ENCODE data around the gene CNNM4.

Gene CNNM4

GRCh38 chr2:96751800-96752199 is 8.9 kb upstream of the CNNM4 start:
- no peak for ATAC-seq
- TF ChIP-seq ESRRG (CRISPR knock-in tag; IDR thresholded peaks at IDR 0.05): no peak
- no peak for TF ChIP-seq ZC3H10 (CRISPR knock-in tag; IDR thresholded peaks at IDR 0.05)
- TF ChIP-seq ZFP30 (CRISPR knock-in tag; IDR thresholded peaks at IDR 0.05): no peak
- TF ChIP-seq GLIS3 (CRISPR knock-in tag; IDR thresholded peaks at IDR 0.05): no peak
- no peak for TF ChIP-seq POU6F1 (CRISPR knock-in tag; IDR thresholded peaks at IDR 0.05; ENCODE audit: borderline replicate concordance, low read depth)
- TF ChIP-seq, protein P1, sequence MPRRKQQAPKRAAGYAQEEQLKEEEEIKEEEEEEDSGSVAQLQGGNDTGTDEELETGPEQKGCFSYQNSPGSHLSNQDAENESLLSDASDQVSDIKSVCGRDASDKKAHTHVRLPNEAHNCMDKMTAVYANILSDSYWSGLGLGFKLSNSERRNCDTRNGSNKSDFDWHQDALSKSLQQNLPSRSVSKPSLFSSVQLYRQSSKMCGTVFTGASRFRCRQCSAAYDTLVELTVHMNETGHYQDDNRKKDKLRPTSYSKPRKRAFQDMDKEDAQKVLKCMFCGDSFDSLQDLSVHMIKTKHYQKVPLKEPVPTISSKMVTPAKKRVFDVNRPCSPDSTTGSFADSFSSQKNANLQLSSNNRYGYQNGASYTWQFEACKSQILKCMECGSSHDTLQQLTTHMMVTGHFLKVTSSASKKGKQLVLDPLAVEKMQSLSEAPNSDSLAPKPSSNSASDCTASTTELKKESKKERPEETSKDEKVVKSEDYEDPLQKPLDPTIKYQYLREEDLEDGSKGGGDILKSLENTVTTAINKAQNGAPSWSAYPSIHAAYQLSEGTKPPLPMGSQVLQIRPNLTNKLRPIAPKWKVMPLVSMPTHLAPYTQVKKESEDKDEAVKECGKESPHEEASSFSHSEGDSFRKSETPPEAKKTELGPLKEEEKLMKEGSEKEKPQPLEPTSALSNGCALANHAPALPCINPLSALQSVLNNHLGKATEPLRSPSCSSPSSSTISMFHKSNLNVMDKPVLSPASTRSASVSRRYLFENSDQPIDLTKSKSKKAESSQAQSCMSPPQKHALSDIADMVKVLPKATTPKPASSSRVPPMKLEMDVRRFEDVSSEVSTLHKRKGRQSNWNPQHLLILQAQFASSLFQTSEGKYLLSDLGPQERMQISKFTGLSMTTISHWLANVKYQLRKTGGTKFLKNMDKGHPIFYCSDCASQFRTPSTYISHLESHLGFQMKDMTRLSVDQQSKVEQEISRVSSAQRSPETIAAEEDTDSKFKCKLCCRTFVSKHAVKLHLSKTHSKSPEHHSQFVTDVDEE (CRISPR knock-in tag; IDR thresholded peaks at IDR 0.05): no peak
- no peak for TF ChIP-seq CSDC2 (CRISPR knock-in tag; IDR thresholded peaks at IDR 0.05)
- no peak for TF ChIP-seq ZNF565 (CRISPR knock-in tag; conservative IDR thresholded peaks at IDR 0.05; ENCODE audit: low read depth)
- TF ChIP-seq ZNF70 (CRISPR knock-in tag; IDR thresholded peaks at IDR 0.05): no peak
- TF ChIP-seq OSR1 (CRISPR knock-in tag; IDR thresholded peaks at IDR 0.05): no peak
- TF ChIP-seq TCF4 (CRISPR knock-in tag; IDR thresholded peaks at IDR 0.05; ENCODE audit: borderline replicate concordance): no peak
- TF ChIP-seq RARB (CRISPR knock-in tag; IDR thresholded peaks at IDR 0.05): no peak

DNA sequence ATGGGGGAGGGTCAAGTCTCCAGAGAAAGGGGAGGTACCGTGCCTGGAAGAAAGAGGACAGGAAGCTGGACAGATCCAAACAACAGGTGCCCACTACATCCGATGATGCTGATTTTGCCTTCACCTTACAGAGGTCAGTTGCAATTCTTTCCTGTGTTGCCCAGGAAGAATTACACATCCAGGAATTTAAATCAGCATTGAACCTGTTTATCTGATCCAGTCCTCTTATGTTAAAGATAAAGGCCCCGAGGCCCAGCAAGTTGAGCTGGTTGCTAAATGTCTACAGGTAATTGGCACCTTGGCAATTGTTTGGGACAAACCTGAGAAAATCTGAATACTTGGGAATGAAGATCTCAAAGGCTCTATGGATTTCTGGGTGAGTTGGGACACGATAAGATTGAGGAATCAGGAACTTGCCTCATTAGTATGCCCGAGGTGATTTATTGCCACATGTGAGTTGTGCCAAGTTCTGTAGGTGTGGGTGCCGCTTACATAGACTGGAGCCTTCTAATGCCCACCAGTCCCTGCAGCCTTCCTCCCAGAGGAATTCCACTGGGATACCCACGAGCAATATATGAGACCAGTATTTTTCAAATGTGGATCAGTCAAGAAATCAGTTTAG is 6.9 kb upstream of the CNNM4 start:
- ATAC-seq: no peak
- TF ChIP-seq ISL1 (CRISPR knock-in tag; IDR thresholded peaks at IDR 0.05) (no peak), CSDC2 (CRISPR knock-in tag; IDR thresholded peaks at IDR 0.05) (no peak), ZFP3 (CRISPR knock-in tag; IDR thresholded peaks at IDR 0.05) (no peak), TOX (CRISPR knock-in tag; IDR thresholded peaks at IDR 0.05; ENCODE audit: borderline replicate concordance) (no peak), PATZ1 (CRISPR knock-in tag; IDR thresholded peaks at IDR 0.05; ENCODE audit: borderline replicate concordance) (no peak), TCF4 (CRISPR knock-in tag; IDR thresholded peaks at IDR 0.05; ENCODE audit: borderline replicate concordance) (no peak), SNAI2 (CRISPR knock-in tag; IDR thresholded peaks at IDR 0.05) (no peak), GLIS3 (CRISPR knock-in tag; IDR thresholded peaks at IDR 0.05) (no peak)

DNA sequence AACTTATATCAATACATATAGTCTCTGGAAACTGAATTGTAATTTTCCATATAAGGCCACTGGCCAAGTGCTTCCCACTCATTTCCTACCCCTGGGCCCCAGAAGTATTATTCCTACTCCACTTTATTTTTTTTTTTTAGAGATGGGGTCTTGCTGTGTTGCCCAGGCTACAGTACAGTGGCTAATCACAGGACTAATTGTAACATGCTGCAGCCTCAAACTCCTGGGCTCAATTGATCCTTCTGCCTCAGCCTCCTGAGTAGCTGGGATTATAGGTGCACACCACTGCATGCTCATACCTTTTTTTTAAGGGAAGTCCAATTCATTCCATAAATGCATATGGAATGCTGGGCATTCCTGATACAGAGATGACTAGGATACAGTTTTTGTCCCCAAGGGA is 6.4 kb upstream of the CNNM4 start:
- ATAC-seq: no peak
- TF ChIP-seq TOX (CRISPR knock-in tag; IDR thresholded peaks at IDR 0.05; ENCODE audit: borderline replicate concordance): no peak
- TF ChIP-seq ARNTL (CRISPR knock-in tag; IDR thresholded peaks at IDR 0.05; ENCODE audit: borderline replicate concordance, low read depth): no peak
- TF ChIP-seq ZFP30 (CRISPR knock-in tag; IDR thresholded peaks at IDR 0.05): no peak
- TF ChIP-seq OSR1 (CRISPR knock-in tag; IDR thresholded peaks at IDR 0.05): no peak
- TF ChIP-seq CREB5 (CRISPR knock-in tag; IDR thresholded peaks at IDR 0.05; ENCODE audit: low read depth): no peak
- no peak for TF ChIP-seq CSDC2 (CRISPR knock-in tag; IDR thresholded peaks at IDR 0.05)
- TF ChIP-seq TCF4 (CRISPR knock-in tag; IDR thresholded peaks at IDR 0.05; ENCODE audit: borderline replicate concordance): no peak
- TF ChIP-seq ISL1 (CRISPR knock-in tag; IDR thresholded peaks at IDR 0.05): no peak
- TF ChIP-seq RARB (CRISPR knock-in tag; IDR thresholded peaks at IDR 0.05): no peak
- no peak for TF ChIP-seq PATZ1 (CRISPR knock-in tag; IDR thresholded peaks at IDR 0.05; ENCODE audit: borderline replicate concordance)
- TF ChIP-seq SNAI2 (CRISPR knock-in tag; IDR thresholded peaks at IDR 0.05): no peak
- no peak for TF ChIP-seq ZFP3 (CRISPR knock-in tag; IDR thresholded peaks at IDR 0.05)
- no peak for TF ChIP-seq ZNF8 (CRISPR knock-in tag; IDR thresholded peaks at IDR 0.05)
- TF ChIP-seq CSRNP3 (CRISPR knock-in tag; IDR thresholded peaks at IDR 0.05): no peak

Measured in SK-N-SH treated with all-trans-retinoic acid at 6 μM for 48 hours (cell line).